ENCODE results near the gene POU2AF1. TPM values are rescaled to one million over a fixed set of nuclear protein-coding genes. Genes with fewer than 3 reads are reported as not detected.
A peak's percentile ranks its signal among the peaks of the same experiment; 100 is the strongest.

The POU2AF1 gene
- total and polyA plus RNA-seq, 2 of the 13 experiments (the other 11 are each of a cell fraction or from before 2014, with no cell fraction given): 1.9 to 3.6 TPM

GRCh38 chr11:111365722-111366559 lies 13.1 kb downstream of the POU2AF1 start (continued):
- TF ChIP-seq GMEB1 (CRISPR knock-in tag; IDR thresholded peaks at IDR 0.05; ENCODE audit: borderline replicate concordance): no peak
- peak; percentile 88 for TF ChIP-seq ZMYM3 (CRISPR knock-in tag; IDR thresholded peaks at IDR 0.05)
- TF ChIP-seq TBP (CRISPR knock-in tag; IDR thresholded peaks at IDR 0.05): no peak
- no peak for TF ChIP-seq MXI1 (IDR thresholded peaks at IDR 0.05; ENCODE audit: borderline replicate concordance, low read depth, low read length)
- peak in 1 of 2 experiments; percentile 53; a peak in 1 of 4 replicates for TF ChIP-seq NR2F1 (CRISPR knock-in tag; IDR thresholded peaks at IDR 0.05)
- TF ChIP-seq NCOA2 (CRISPR knock-in tag; IDR thresholded peaks at IDR 0.05): peak; percentile 94
- TF ChIP-seq, protein P1, sequence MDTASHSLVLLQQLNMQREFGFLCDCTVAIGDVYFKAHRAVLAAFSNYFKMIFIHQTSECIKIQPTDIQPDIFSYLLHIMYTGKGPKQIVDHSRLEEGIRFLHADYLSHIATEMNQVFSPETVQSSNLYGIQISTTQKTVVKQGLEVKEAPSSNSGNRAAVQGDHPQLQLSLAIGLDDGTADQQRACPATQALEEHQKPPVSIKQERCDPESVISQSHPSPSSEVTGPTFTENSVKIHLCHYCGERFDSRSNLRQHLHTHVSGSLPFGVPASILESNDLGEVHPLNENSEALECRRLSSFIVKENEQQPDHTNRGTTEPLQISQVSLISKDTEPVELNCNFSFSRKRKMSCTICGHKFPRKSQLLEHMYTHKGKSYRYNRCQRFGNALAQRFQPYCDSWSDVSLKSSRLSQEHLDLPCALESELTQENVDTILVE (CRISPR knock-in tag; IDR thresholded peaks at IDR 0.05): peak; percentile 58; the same call in 1 of the 2 replicates
- peak; percentile 63; the same call in 1 of the 2 replicates for TF ChIP-seq ZNF431 (CRISPR knock-in tag; IDR thresholded peaks at IDR 0.05; ENCODE audit: borderline replicate concordance, low read depth)
- TF ChIP-seq, protein P2, sequence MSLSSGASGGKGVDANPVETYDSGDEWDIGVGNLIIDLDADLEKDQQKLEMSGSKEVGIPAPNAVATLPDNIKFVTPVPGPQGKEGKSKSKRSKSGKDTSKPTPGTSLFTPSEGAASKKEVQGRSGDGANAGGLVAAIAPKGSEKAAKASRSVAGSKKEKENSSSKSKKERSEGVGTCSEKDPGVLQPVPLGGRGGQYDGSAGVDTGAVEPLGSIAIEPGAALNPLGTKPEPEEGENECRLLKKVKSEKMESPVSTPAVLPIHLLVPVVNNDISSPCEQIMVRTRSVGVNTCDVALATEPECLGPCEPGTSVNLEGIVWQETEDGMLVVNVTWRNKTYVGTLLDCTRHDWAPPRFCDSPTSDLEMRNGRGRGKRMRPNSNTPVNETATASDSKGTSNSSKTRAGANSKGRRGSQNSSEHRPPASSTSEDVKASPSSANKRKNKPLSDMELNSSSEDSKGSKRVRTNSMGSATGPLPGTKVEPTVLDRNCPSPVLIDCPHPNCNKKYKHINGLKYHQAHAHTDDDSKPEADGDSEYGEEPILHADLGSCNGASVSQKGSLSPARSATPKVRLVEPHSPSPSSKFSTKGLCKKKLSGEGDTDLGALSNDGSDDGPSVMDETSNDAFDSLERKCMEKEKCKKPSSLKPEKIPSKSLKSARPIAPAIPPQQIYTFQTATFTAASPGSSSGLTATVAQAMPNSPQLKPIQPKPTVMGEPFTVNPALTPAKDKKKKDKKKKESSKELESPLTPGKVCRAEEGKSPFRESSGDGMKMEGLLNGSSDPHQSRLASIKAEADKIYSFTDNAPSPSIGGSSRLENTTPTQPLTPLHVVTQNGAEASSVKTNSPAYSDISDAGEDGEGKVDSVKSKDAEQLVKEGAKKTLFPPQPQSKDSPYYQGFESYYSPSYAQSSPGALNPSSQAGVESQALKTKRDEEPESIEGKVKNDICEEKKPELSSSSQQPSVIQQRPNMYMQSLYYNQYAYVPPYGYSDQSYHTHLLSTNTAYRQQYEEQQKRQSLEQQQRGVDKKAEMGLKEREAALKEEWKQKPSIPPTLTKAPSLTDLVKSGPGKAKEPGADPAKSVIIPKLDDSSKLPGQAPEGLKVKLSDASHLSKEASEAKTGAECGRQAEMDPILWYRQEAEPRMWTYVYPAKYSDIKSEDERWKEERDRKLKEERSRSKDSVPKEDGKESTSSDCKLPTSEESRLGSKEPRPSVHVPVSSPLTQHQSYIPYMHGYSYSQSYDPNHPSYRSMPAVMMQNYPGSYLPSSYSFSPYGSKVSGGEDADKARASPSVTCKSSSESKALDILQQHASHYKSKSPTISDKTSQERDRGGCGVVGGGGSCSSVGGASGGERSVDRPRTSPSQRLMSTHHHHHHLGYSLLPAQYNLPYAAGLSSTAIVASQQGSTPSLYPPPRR (CRISPR knock-in tag; IDR thresholded peaks at IDR 0.05; ENCODE audit: borderline replicate concordance): 0 out of 2 replicates have a peak, but pooled peaks have one; percentile 21
- no peak for TF ChIP-seq MXD1 (CRISPR knock-in tag; IDR thresholded peaks at IDR 0.05)
- peak; percentile 92 for TF ChIP-seq ASH2L (IDR thresholded peaks at IDR 0.05; ENCODE audit: insufficient read length, low read depth, low read length)
- peak; percentile 28; the same call in 1 of the 2 replicates for TF ChIP-seq SP5 (CRISPR knock-in tag; IDR thresholded peaks at IDR 0.05; ENCODE audit: borderline replicate concordance, low read depth)
- 0 out of 2 replicates have a peak, but pooled peaks have one; percentile 28 for TF ChIP-seq ZSCAN20 (CRISPR knock-in tag; IDR thresholded peaks at IDR 0.05; ENCODE audit: borderline replicate concordance)
- no peak for TF ChIP-seq MAZ (IDR thresholded peaks at IDR 0.05; ENCODE audit: borderline replicate concordance, low read depth, low read length)
- peak; percentile 45; the same call in 1 of the 2 replicates for TF ChIP-seq MAZ (CRISPR knock-in tag; IDR thresholded peaks at IDR 0.05; ENCODE audit: low read depth)
- TF ChIP-seq, protein P3, sequence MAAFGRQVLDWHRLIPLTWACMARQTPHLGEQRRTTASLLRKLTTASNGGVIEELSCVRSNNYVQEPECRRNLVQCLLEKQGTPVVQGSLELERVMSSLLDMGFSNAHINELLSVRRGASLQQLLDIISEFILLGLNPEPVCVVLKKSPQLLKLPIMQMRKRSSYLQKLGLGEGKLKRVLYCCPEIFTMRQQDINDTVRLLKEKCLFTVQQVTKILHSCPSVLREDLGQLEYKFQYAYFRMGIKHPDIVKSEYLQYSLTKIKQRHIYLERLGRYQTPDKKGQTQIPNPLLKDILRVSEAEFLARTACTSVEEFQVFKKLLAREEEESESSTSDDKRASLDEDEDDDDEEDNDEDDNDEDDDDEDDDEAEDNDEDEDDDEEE (CRISPR knock-in tag; IDR thresholded peaks at IDR 0.05): no peak
